ENCODE measurements around the gene SCD5.

- no peak for TF ChIP-seq EP300 (IDR thresholded peaks at IDR 0.05)
- no peak for TF ChIP-seq CTCF (IDR thresholded peaks at IDR 0.05)
- TF ChIP-seq POLR2A (IDR thresholded peaks at IDR 0.05), result no peak
- TF ChIP-seq POLR2AphosphoS5 (IDR thresholded peaks at IDR 0.05), result no peak
These were observed 168.5 kb downstream of the SCD5 start for GRCh38 chr4:82630079-82630478.

Data from sigmoid colon (tissue), 4 donors.